Panc1 (cell line): ENCODE results near the gene PLCG2.

Source experiments
- CTCF ChIP-seq: fragments of 450-650 bp; IDR thresholded peaks from 2 replicates; pipeline ENCODE4 v1.5.1; 2017; ENCODE audit warnings: mild to moderate bottlenecking
- POLR2AphosphoS5 ChIP-seq: IDR thresholded peaks from 2 replicates; pipeline ENCODE4 v1.6.1; 2012; ENCODE audit warnings: mild to moderate bottlenecking, low read depth, low read length, moderate library complexity

- no peak for TF ChIP-seq POLR2AphosphoS5
- no peak for TF ChIP-seq CTCF
Measured at GRCh38 chr16:81790830-81791435, 11.8 kb downstream of the PLCG2 start.
